ENCODE data around the gene SPSB2.

GRCh38 chr12:6838854-6839253 is 34.2 kb downstream of the SPSB2 start:
- TF ChIP-seq CTCF (IDR thresholded peaks at IDR 0.05): no peak
- no peak for TF ChIP-seq POLR2A (IDR thresholded peaks at IDR 0.05)
